ENCODE results near the gene IQSEC2. TPM values are rescaled to one million over a fixed set of nuclear protein-coding genes. Genes with fewer than 3 reads are reported as not detected.
A peak's percentile ranks its signal among the peaks of the same experiment; 100 is the strongest.

The IQSEC2 gene
- total and polyA plus RNA-seq, 2 experiments from 2014 or later, result 14.3 to 37.0 TPM

- Histone ChIP-seq H3K36me3 (no peaks in the 10 kb centered on the region), H3K4me1 (ENCODE audit: low read depth) (no peaks in the 10 kb centered on the region), H3K9me3 (ENCODE audit: low read depth) (no peaks in the 10 kb centered on the region), H3K27ac (no peak overlapping the region), H3K4me3 (no peak overlapping the region), H3K27me3 (no peaks in the 10 kb centered on the region)
- peak in 1 of 2 donors; percentile 35 for DNase-seq (ENCODE audit: low read depth in 1 of 2, low spot score in 1 of 2)
- no peak for TF ChIP-seq CTCF (IDR thresholded peaks at IDR 0.05; ENCODE audit: low read depth, low read length)
Measured at GRCh38 chrX:53251307-53251706, 30.1 kb downstream of the IQSEC2 start.

- no peak overlapping the region for H3K27ac ChIP-seq
- H3K4me3 ChIP-seq, result no peak overlapping the region
- no peak for DNase-seq (ENCODE audit: low read depth in 1 of 2, low spot score in 1 of 2)
Measured at GRCh38 chrX:53250556-53250955, 30.8 kb downstream of the IQSEC2 start.

GRCh38 chrX:53249408-53250042 lies 31.9 kb downstream of the IQSEC2 start:
- no peak overlapping the region for H3K4me3 ChIP-seq
- no peak for TF ChIP-seq CTCF (IDR thresholded peaks at IDR 0.05; ENCODE audit: low read depth, low read length)
- H3K4me1 ChIP-seq (ENCODE audit: low read depth), result no peaks in the 10 kb centered on the region
- H3K27me3 ChIP-seq, result no peaks in the 10 kb centered on the region
- no peaks in the 10 kb centered on the region for H3K36me3 ChIP-seq
- peak in 1 of 2 donors; percentile 12 for DNase-seq (ENCODE audit: low read depth in 1 of 2, low spot score in 1 of 2)
- no peaks in the 10 kb centered on the region for H3K9me3 ChIP-seq (ENCODE audit: low read depth)
- no peak overlapping the region for H3K27ac ChIP-seq

More at GRCh38 chrX:53250556-53250955, 30.8 kb downstream of the IQSEC2 start:
- H3K9me3 ChIP-seq (ENCODE audit: low read depth), result no peaks in the 10 kb centered on the region
- no peaks in the 10 kb centered on the region for H3K4me1 ChIP-seq (ENCODE audit: low read depth)
- TF ChIP-seq CTCF (IDR thresholded peaks at IDR 0.05; ENCODE audit: low read depth, low read length), result no peak
- no peaks in the 10 kb centered on the region for H3K27me3 ChIP-seq
- no peaks in the 10 kb centered on the region for H3K36me3 ChIP-seq

GRCh38 chrX:53247928-53248327 lies 33.5 kb downstream of the IQSEC2 start:
- no peak for TF ChIP-seq CTCF (IDR thresholded peaks at IDR 0.05; ENCODE audit: low read depth, low read length)
- H3K36me3 ChIP-seq, result no peaks in the 10 kb centered on the region
- no peaks in the 10 kb centered on the region for H3K4me1 ChIP-seq (ENCODE audit: low read depth)
- H3K27me3 ChIP-seq, result no peaks in the 10 kb centered on the region
- H3K4me3 ChIP-seq, result no peak overlapping the region
- no peak for DNase-seq (ENCODE audit: low read depth in 1 of 2, low spot score in 1 of 2)
- no peak overlapping the region for H3K27ac ChIP-seq
- H3K9me3 ChIP-seq (ENCODE audit: low read depth), result no peaks in the 10 kb centered on the region

- no peak overlapping the region for H3K27ac ChIP-seq
- no peaks in the 10 kb centered on the region for H3K4me1 ChIP-seq (ENCODE audit: low read depth)
- H3K27me3 ChIP-seq, result no peaks in the 10 kb centered on the region
- no peaks in the 10 kb centered on the region for H3K36me3 ChIP-seq
- TF ChIP-seq CTCF (IDR thresholded peaks at IDR 0.05; ENCODE audit: low read depth, low read length), result no peak
- no peaks in the 10 kb centered on the region for H3K9me3 ChIP-seq (ENCODE audit: low read depth)
- no peak overlapping the region for H3K4me3 ChIP-seq
- no peak for DNase-seq (ENCODE audit: low read depth in 1 of 2, low spot score in 1 of 2)
Measured at GRCh38 chrX:53246231-53246630, 35.2 kb downstream of the IQSEC2 start.
